ENCODE data around the gene VTI1A.
A peak's percentile ranks its signal among the peaks of the same experiment; 100 is the strongest.
"Not testable (repeated sequence)": the region's sequence is repeated elsewhere in the genome, so short reads cannot be mapped to it uniquely, and the experiment has no call there.

The VTI1A gene

GRCh38 chr10:112844681-112845544, 397.9 kb downstream of the VTI1A start:
- no peak for DNase-seq

DNA sequence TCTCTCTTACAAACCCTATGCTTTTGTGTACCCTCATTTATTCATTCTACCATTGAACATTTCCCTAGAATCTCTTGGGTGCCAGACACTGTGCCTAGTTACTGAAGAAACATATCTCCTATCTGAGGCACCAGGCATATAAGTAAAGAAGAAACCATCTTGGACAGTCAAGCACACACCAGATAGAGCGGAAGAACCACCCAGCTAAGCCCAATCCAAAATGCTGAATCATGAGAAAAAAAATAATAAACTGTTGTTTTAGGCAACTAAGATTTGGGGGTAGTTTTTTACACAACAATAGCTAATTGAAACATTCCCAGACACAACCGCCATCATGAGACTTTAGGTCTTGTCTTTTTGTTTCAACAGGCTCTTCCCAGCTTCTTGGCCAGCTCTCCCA, 400.8 kb downstream of the VTI1A start:
- no peak for DNase-seq

DNA sequence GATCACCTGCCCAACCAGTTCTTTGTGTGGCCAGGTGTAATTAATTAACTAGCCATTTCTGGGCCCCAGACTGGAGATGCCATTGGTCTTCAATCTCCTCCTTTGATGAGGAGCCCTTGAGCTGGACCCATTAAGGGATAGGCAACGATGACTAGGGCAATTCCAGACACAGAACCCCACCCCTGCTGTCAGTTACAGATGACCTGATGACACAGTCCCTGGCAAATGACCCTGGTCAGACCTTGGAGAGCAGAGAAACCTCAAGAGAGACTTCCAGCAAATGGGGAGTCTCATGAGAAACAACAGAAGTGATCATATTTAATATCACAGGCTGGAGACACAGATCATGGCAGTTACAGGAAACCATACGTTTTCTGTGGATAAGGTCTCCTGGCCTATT, 401.2 kb downstream of the VTI1A start:
- no peak for DNase-seq

DNA sequence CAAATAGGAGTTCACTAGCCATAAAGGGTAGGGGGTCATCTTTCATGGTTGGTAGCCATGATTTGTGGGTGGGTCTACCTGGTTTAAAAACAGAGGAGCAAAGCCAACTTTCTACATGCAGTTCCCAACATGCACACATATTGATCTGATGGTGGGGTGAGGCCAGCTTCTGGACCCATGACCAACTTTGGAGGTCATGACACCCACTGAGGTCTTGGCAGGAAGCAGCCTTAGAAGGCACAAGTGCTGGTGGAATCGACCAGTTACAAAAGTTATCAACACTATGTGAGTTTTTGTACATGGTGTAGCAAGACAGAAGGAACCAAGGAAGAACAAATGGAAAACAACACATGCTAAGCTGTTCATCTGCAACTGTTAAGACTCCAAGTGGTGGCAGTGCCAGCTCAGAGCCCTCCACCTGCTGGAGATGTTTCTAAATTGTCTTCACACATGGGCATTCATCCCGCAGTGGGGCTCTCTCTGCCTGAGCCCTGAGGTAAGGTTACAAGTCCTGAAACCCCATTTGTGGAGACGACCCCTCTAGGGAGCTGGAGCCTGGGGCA, 401.9 kb downstream of the VTI1A start:
- no peak for DNase-seq

DNA sequence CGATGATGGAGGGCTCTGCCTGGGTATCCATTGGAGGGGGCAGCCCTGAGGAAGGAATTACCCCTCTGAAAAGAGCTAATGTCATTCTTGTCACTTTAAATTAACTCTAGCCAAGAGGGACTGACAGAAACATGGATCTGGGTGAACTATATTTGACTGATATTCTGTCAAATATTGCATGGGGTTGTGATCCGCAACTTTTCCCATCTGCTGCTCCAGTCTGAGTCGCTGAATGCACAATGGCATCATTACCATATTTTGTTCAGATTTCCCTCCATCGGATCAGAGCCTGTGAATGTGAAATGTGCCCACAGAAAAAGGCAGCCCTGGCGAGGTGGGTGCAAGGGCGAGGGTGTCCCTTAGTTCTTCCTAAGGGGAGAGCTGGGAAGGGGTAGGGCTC, 402.5 kb downstream of the VTI1A start:
- DNase-seq, result no peak

GRCh38 chr10:112851181-112851580, 404.2 kb downstream of the VTI1A start:
- DNase-seq, result no peak

DNA sequence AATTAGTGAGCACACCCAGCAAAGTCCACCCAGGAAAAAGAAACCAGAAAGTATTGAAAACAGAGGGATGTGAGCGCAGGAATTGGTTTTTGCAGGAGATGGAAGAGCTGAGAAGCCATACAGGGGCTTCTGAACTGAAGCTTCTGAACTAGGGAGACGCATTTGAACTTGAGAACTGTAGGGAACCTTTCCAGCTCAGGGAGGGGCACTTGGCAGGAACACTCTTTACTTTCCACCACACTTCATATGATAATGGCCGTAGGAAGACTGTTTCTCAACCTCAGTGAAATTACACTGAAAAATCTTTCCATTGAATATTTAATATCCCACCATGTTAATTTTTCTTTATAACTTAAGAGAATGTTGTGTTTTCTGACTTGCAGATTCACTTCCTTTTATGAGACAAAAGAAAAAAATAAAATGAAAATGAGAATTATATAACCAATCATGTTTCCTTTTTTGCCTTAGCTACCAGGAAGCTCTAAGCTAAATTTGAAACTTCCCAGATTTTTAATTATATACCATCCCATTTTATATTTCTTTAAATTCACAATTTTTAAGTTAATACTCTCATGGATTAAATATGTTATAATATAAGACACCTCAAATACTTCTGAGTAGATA, 404.7 kb downstream of the VTI1A start:
- DNase-seq, result no peak

DNA sequence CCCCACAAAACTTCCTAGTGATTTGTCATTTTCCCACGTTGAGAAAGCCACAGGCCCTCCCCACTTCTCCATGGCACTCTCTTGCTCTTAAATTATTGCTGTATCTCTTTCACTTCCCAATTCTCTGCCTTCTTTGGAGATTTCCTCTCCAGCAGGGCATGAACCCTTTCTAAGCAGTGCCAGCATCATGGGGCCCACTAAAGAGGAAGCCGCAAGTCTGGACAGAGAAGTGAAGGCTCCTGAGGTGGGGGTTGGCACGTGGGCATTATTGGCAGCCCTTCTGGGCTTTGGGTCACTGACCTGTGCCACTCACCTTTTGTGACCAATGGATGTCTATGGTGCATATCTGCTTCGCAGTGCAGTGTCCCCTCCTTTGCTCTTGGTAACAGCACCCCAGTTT, 405.3 kb downstream of the VTI1A start:
- peak; percentile 25 for DNase-seq

GRCh38 chr10:112855134-112855533, 408.1 kb downstream of the VTI1A start:
- DNase-seq, result no peak

DNA sequence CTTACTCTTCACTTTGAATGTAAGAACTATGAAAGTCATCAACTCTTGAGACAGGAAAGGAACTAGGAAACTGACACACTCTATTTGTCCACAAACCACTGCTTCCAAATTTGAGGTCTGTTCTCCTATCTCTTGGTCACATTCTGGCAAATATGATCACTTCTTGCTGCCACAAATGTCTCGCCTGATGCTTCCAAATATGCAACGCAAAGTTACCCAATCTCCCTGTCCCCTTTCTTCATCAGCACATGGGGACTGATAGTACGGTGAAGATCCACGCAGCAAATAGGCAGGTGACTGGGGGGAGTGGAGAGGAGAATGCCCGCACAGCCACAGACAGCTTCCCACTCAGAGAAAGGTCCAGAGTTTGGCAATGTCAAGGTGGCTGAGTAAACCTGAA, 410.5 kb downstream of the VTI1A start:
- no peak for DNase-seq

- DNase-seq, result no peak
Observed at GRCh38 chr10:112858986-112859651, 412.1 kb downstream of the VTI1A start.

DNA sequence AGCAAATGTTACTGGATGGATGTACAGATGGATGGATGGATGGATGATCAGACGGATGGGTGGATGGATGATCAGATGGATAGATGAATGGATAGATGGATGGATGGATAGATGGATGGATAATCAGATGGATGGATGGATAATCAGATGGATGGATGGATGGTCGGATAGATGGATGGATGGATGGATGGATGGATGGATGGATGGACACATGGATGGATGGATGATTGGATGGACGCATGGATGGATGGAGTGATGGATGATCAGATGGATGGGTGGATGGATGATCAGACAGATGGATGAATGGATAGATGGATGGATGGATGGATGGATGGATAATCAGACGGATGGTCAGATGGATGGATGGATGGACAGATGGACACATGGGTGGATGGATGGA, 412.8 kb downstream of the VTI1A start:
- DNase-seq, result no peak

- DNase-seq, result not testable (repeated sequence)
Observed at GRCh38 chr10:112863461-112863860, 416.4 kb downstream of the VTI1A start.
